Mammary epithelial cell (primary cell): ENCODE data around the gene YKT6.

ENCODE experiments used
- CTCF ChIP-seq, 2 donors: IDR thresholded peaks in 1 of 2; conservative IDR thresholded peaks in 1 of 2; 2 replicates each; pipeline ENCODE4 v1.5.1; 2011 to 2012; ENCODE audit warnings: inconsistent platforms in 2 of 2, low read length in 2 of 2, mild to moderate bottlenecking in 2 of 2, control low read depth in 1 of 2, low read depth in 1 of 2; ENCODE audit not compliant: insufficient read depth in 1 of 2; ENCODE audit errors: extremely low read depth in 1 of 2
- EZH2 ChIP-seq: IDR thresholded peaks from 2 replicates; pipeline ENCODE4 v1.6.1; 2012; ENCODE audit warnings: low read length, inconsistent platforms, borderline replicate concordance

- TF ChIP-seq CTCF (conservative IDR thresholded peaks at IDR 0.05 in 1 of 2, IDR thresholded peaks at IDR 0.05 in 1 of 2; ENCODE audit: extremely low read depth in 1 of 2, insufficient read depth in 1 of 2, low read depth in 1 of 2, low read length in 2 of 2) (no peak), EZH2 (no peak)
Measured at GRCh38 chr7:44184873-44185446, 15.8 kb upstream of the YKT6 start.
